Anterior cingulate cortex (tissue), 58 donors: ENCODE measurements around the gene OPN1SW.

ENCODE experiments used
- DNase-seq, 58 donors: peaks; one replicate each; lab custom pipeline; 2025; lab: John Stamatoyannopoulos, UW

OPN1SW gene

DNA sequence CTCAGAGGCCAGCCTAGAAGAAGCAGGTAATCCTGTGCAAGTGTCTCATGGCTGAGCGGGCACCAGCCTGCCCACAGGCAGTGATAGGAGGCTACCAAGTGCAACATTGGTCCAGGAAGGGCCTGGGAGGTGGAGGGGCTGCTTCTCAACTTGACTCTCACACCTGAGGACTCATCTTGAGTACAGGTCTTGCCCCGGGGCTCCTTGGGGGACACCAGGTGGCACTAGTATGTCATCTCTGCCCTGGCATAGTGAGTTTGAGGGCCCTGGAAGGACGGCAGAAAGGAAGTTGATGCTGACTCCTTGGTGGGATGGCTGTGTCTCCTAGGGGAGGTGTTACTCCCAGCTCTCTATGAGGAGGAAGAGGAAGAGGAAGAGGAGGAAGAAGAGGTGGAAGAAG, 18.4 kb upstream of the OPN1SW start:
- peak in 1 of 58 donors; percentile 6 for DNase-seq

DNA sequence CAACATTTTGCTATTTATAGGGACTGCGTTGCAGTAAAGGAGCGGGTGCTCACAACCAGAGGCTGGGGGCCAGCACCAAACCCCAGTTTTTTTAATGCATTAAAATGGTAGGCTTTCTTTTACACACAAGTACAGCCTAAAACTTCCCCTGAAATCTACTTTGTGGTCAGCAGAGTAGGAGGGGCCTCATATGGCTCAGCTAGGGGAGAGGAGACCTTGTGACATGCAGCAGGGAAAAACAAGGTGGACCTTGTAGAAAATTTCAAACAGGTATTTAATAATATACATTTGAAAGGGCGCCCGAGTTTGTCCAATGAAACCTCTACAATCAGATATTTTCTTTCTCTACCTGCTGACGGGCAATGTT, 17.6 kb upstream of the OPN1SW start:
- no peak for DNase-seq

GRCh38 chr7:128792471-128793180, 17.0 kb upstream of the OPN1SW start:
- peak in 15 of 58 donors; percentile 5 to 41 (median 28) for DNase-seq

- DNase-seq: no peak
These were observed 16.4 kb upstream of the OPN1SW start for GRCh38 chr7:128791972-128792327.

DNA sequence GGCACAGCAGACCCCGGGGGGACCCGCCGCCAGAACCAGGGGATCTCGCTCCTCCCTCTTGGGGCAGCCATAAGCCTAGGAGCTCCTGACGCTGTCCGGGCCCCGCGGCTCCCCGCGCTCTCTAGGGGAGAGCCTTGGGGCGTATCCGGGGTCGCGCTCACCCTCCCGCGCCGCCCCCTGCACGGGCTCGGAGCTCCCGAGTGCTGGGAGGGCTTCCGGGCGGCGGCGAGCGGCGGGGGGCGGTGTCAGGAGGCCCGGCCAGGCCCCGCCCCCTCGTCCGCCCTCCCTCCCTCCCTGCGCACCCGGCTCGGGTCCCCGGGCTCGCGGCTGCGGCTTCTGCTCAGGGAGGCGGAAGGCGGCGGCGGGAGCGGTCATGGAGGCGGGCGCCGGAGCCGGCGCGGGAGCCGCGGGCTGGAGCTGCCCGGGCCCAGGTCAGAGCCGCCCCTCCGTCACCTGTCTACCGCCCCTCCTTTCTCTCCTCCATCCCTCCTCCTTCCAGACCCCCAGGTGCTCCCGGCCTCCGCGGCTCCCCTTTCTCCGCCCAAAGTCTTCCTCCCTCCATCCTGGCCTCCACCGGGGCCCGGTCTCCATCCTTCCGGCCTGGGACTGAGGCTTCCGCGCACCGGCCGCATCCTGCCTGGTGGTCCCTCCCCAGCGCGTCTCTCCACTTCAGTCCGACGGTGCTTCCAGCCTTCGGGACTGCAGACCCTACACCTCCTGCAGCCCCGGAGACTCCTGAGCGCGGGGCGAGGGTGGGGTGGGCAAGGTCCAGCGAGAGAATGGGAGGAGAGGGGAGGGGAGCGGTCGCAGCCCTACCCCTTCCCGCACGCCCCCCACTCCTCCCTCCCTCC, 15.8 kb upstream of the OPN1SW start, which contains the start of gene CCDC136:
CCDC136 (plus strand) TSS at position 848 of the 851 bp plus-strand sequence. CDS start 444 bp downstream, outside the sequence.
- DNase-seq: peak in 52 of 58 donors; percentile 10 to 75 (median 47)

DNA sequence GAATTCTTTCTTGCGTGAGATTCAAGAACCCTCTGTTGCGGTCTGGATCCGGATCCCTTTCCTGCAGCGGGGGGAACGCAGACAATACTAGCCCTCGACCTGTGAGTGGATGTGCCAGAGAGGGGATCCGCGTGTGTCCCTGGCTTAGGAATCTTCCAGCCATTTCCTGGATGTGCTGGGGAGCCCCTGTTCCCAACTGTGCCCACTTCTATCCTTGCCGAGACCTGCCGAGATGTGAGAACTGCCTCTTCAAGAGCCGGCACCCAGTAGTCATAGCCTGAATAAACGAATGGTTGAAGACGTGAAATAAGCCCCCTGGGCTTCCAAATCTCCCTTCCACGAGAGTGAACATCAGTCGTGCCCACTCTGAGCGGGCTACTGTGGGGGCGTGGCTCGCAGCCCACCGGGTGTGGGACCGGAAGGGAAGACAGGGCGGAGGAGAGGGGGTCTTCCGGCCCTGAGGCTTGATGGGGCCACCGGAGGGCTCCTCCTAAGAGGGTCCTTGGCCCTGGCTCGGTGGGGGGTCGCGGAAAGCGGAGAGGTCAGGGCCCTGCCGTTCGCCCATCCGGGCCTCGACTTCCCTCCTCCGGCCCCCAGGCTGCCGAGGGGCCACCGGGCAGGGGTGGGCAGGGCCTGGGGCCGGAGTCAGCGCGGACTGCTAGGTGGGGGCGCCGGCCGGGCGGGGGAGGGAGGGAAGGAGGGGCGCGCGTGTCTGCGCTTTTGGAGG, 14.9 kb upstream of the OPN1SW start:
- peak in 1 of 58 donors; percentile 11 for DNase-seq

DNA sequence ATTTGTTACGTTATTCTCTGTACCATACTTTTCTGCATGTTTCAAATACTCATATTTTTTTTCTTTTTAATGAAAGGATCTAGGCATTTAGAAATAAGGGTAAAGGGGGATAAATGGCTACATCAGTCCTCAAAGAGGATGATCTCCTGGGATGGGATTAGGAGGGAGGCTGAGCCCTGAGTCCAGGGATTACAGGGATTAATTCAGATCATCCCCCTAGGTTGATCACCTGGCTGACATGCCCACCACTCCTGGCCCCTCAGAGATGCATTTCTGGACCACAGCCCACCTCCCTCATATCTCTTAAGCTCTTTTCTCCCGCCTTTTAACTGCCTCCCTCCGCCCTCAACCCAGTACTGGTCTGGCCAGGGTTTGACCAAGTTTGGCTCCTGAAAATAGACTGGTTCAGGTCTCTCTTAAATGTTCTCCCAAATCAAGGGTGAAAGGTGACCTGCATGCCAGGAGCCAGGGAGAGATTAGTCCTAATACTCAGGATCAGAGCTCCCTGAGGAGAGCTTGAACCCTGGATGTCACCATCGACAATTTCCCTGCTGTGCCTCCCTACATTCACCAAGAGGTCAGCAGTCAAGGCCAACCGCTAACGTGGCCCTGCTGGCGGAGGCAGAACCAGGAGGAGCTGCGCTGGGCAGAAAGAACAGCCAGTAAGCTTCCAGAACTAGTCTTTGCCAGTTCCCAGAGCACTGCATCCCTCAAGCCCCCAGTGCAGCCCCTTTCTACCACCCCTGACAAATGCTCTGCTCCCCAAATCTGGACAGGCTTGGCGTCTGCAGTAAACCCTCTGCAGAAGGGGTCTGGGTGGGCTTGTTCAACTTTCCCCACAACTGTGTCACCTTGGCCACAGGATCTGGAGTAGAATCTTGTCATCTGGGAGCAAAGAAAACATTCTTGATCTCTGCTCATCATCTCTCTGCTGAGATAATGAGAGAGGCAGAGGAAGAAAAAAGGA, 13.1 kb upstream of the OPN1SW start:
- no peak for DNase-seq

DNA sequence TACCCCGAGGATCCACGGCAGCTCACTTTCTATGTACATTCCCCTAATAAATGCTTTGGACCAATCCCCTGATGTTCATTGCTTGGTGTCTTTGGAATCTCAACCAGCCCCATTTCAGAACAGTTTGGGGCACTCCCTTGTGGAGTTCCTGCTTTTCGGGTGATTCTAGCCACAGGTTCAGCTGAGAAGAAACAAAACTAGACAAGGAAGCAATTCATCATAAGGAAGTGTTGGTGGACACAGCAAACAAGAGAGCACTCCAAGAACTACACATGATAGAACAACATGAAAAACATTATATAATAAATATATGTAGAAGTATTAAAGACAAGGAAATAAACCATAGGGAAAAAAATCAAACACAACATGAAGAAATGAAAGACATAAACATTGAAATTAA, 10.1 kb upstream of the OPN1SW start:
- no peak for DNase-seq

DNA sequence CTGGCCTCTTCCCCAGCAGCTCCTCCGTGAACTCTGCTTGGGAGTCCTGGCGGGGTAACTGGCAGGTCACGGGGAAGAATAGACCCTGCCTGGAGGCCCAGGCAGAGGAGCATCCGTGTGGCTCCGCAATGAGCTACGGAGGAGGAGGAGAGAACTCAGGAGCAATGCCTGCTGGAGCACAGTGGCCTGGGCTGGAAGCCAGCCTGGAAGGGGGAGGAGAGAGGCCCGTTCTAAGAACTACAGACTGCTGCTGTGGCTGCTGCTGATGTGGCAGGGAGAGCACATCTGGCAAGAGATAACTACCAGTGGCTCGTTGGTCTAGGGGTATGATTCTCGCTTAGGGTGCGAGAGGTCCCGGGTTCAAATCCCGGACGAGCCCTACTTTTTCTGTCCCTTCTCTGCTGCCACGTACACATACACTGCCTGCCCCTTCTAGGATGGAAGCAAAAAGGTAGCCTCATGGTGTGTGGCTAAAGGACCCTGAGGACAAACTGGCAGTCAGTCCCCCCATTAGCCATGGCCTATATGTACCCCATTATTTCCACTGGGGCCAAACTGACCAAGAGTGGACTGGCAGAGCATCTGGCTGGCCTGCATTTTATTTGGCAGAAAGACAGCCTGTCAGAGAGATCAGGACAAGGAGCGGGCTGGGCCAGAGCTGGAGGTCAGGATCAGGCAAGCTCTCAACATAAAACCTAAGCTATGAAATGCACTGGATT, 7.7 kb upstream of the OPN1SW start:
- peak in 40 of 58 donors; percentile 6 to 76 (median 36) for DNase-seq

DNA sequence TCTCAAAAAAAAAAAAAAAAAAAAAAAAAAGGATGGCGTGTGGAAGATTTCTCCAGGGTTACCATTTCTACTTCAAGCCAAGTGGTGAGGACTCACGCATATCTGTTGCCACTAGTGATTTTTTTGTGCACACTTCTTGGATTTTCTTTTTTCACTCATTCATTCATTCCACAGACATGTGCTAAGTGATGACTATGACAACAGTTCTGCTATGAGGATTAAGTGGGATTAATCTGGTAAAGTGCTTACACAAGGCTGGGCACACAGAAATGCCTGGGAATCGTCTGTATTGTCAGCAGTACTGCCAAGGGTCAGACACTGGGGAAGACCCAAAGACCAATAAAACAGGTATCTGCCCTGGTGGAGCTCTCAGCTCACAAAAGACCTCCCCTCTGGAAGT, 6.3 kb upstream of the OPN1SW start:
- DNase-seq: no peak

DNA sequence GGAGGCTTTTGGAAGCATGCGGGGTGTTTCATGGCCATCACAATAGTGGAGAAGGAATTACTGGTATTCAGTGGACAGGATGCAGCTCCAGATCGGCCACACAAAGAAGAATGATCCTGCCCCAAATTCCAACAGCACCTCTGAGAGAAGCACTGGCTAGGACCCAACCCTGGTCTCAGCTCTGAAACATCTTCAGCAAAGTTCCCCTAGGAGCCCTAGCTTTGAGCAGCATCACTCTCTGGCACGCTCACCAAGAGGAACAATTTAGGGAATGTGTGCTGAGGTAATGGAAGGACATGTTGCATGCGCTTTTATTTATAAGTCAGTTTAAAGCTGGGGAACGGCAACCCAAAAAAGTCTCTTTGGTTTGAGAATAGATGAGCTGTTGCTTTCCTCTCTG, 5.5 kb upstream of the OPN1SW start:
- no peak for DNase-seq

- DNase-seq: no peak
These were observed 3.4 kb upstream of the OPN1SW start for GRCh38 chr7:128778946-128779345.

GRCh38 chr7:128777156-128778123, 1.8 kb upstream of the OPN1SW start:
- DNase-seq: no peak

DNA sequence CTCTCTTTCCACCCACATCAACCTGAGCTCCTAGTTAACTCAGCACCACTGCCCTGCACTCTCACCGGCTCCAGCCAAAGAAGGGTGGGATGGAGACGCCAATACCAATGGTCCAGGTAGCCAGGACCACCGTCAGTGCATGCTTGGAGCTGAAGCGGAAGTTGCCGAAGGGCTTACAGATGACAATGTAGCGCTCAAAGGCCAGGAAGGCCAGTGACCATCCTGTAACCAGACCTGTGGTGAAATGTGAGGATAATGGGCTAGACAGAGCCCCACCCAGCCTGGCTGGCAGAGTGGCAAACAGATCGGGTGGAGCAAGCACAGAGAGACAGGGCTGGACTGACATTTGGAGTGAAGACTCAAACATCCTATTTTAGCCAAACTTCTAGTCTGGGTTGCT, 673 bp downstream of the OPN1SW start:
- no peak for DNase-seq

GRCh38 chr7:128774029-128774689, 1.4 kb downstream of the OPN1SW start:
- no peak for DNase-seq

GRCh38 chr7:128773604-128774003, 2.0 kb downstream of the OPN1SW start:
- DNase-seq: no peak

DNA sequence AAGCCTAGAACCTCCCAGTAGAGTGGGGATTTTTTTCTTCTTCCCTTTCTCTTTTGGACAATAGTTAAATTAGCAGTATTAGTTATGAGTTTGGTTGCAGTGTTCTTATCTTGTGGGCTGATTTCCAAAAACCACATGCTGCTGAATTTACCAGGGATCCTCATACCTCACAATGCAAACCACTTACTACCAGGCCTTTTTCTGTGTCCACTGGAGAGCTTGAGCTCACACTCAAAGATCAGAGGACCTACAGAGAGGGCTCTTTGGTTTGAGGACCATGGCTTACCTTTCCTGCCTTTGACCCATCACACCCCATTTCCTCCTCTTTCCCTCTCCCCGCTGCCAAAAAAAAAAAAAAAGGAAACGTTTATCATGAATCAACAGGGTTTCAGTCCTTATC, 5.4 kb downstream of the OPN1SW start:
- no peak for DNase-seq
